ENCODE results near the gene DNASE1. TPM values are rescaled to one million over a fixed set of nuclear protein-coding genes. Genes with fewer than 3 reads are reported as not detected.

The DNASE1 gene
- polyA plus RNA-seq, 1 of the 3 experiments (the other 2 are of a cell fraction), result 19.8 TPM

GRCh38 chr16:3696425-3697218 lies 42.1 kb downstream of the DNASE1 start:
- H3K79me2 ChIP-seq (ENCODE audit: insufficient read depth), result peaks cover 12% of the 10 kb centered on the region; the same call in 1 of the 2 replicates
- no peaks in the 10 kb centered on the region for H3K9me3 ChIP-seq
- H3K27me3 ChIP-seq (ENCODE audit: insufficient read depth), result no peaks in the 10 kb centered on the region
- peaks cover 4% of the 10 kb centered on the region for H3F3A ChIP-seq (replicated peaks; ENCODE audit: insufficient read depth)
- no peaks in the 10 kb centered on the region for H4K20me1 ChIP-seq (ENCODE audit: insufficient read depth)
- no peak overlapping the region for H3K4me2 ChIP-seq
- DNase-seq, result no peak
- ChIA-PET CTCF (interaction anchor here (0.9 kb wide), 1 partner anchor 561 kb away, joined by 4 read pairs; no protein-coding TSS in a partner anchor), POLR2A (interaction anchor here (0.6 kb wide), 1 partner anchor 122 kb away, joined by 4 read pairs; no protein-coding TSS in a partner anchor)
- WGBS (ENCODE audit: low lambda C conversion rate), result 73% methylated on average over 13 of the region's 13 CpGs
- no peaks in the 10 kb centered on the region for H3K9me2 ChIP-seq
- peak overlapping the region in 1 of 2 experiments; percentile 64; a peak in 2 of 4 replicates for H3K27ac ChIP-seq (ENCODE audit: low read depth in 2 of 2, low read length in 1 of 2)
- no peak overlapping the region for H3K4me3 ChIP-seq (ENCODE audit: low read depth in 2 of 2, low read length in 1 of 2)
- H3K4me1 ChIP-seq (ENCODE audit: control insufficient read depth in 1 of 2, insufficient read depth in 2 of 2, low read depth in 1 of 2, low read length in 1 of 2), result no peaks in the 10 kb centered on the region; a peak in 1 of 4 replicates
- H3K9ac ChIP-seq, result no peak overlapping the region
- H3K36me3 ChIP-seq (replicated peaks in 1 of 2; ENCODE audit: control insufficient read depth in 1 of 2, insufficient read depth in 2 of 2, low read length in 1 of 2), result no peaks in the 10 kb centered on the region
- H2AFZ ChIP-seq (ENCODE audit: low read depth), result no peak overlapping the region
- no peak for TF ChIP-seq ELF1 (IDR thresholded peaks at IDR 0.05)
- no peak for TF ChIP-seq RXRA (IDR thresholded peaks at IDR 0.05; ENCODE audit: borderline replicate concordance, low read depth)
- no peak for TF ChIP-seq RFX5 (IDR thresholded peaks at IDR 0.05; ENCODE audit: low read length)
- peak; percentile 66; the same call in 1 of the 2 replicates for TF ChIP-seq TEAD4 (IDR thresholded peaks at IDR 0.05; ENCODE audit: borderline replicate concordance, insufficient read depth)
- no peak for TF ChIP-seq IRF3 (IDR thresholded peaks at IDR 0.05; ENCODE audit: low read depth, low read length)
- TF ChIP-seq NFIC (IDR thresholded peaks at IDR 0.05; ENCODE audit: borderline replicate concordance), result peak; percentile 86
- TF ChIP-seq PBX3 (IDR thresholded peaks at IDR 0.05), result no peak
- TF ChIP-seq JUND (IDR thresholded peaks at IDR 0.05), result 0 out of 2 replicates have a peak, but pooled peaks have one; percentile 13
- no peak for TF ChIP-seq GABPA (IDR thresholded peaks at IDR 0.05; ENCODE audit: low read depth)
- TF ChIP-seq RCOR1 (IDR thresholded peaks at IDR 0.05; ENCODE audit: low read length), result no peak
- TF ChIP-seq EP300 (IDR thresholded peaks at IDR 0.05; ENCODE audit: borderline replicate concordance in 1 of 2, low read depth in 1 of 2, low read length in 1 of 2), result no peak
- no peak for TF ChIP-seq EZH2phosphoT487 (IDR thresholded peaks at IDR 0.05; ENCODE audit: borderline replicate concordance, low read depth)
- no peak; the same call in 1 of the 2 replicates for TF ChIP-seq ZBTB33 (IDR thresholded peaks at IDR 0.05; ENCODE audit: borderline replicate concordance, low read depth)
- no peak for TF ChIP-seq CTCF (IDR thresholded peaks at IDR 0.05)
- no peak for TF ChIP-seq TAF1 (IDR thresholded peaks at IDR 0.05; ENCODE audit: borderline replicate concordance, low read depth, low read length)
- no peak for TF ChIP-seq USF1 (IDR thresholded peaks at IDR 0.05; ENCODE audit: borderline replicate concordance, low read depth)
- 0 out of 2 replicates have a peak, but pooled peaks have one; percentile 21 for TF ChIP-seq MAX (IDR thresholded peaks at IDR 0.05; ENCODE audit: low read depth)
- no peak for TF ChIP-seq YY1 (IDR thresholded peaks at IDR 0.05; ENCODE audit: low read depth)
- peak; percentile 17; the same call in 1 of the 2 replicates for TF ChIP-seq POLR2AphosphoS5 (IDR thresholded peaks at IDR 0.05; ENCODE audit: low read depth, low read length)
- TF ChIP-seq SMC3 (IDR thresholded peaks at IDR 0.05; ENCODE audit: low read depth, low read length), result no peak
- no peak for TF ChIP-seq FOXJ3 (CRISPR knock-in tag; IDR thresholded peaks at IDR 0.05)

Data from SK-N-SH (cell line).